Activated CD8-positive, alpha-beta memory T cell treated with anti-CD3 and anti-CD28 coated beads, Interleukin-2, amount 50 U/mL, for 4 hours (primary cell): ENCODE results near the gene RHOH.
"Not testable (repeated sequence)": the region's sequence is repeated elsewhere in the genome, so short reads cannot be mapped to it uniquely, and the experiment has no call there.

Source experiments
- DNase-seq: peaks from one replicate; pipeline ENCODE4 v3.0.0-alpha.2; 2020

RHOH gene

GRCh38 chr4:40264995-40265909 is 68.4 kb downstream of the RHOH start:
- DNase-seq, result peak; percentile 46

GRCh38 chr4:40265910-40266274 is 69.1 kb downstream of the RHOH start:
- DNase-seq, result no peak

- DNase-seq, result no peak
Measured at GRCh38 chr4:40269133-40269532, 72.3 kb downstream of the RHOH start.

GRCh38 chr4:40270609-40271008 is 73.8 kb downstream of the RHOH start:
- no peak for DNase-seq

GRCh38 chr4:40275065-40275730 is 78.4 kb downstream of the RHOH start:
- DNase-seq, result no peak

GRCh38 chr4:40276546-40276945 is 79.7 kb downstream of the RHOH start:
- no peak for DNase-seq

- DNase-seq, result peak; percentile 62
Measured at GRCh38 chr4:40280586-40280985, 83.8 kb downstream of the RHOH start.

GRCh38 chr4:40281099-40281498 is 84.3 kb downstream of the RHOH start:
- no peak for DNase-seq

- no peak for DNase-seq
Measured at GRCh38 chr4:40281913-40282312, 85.1 kb downstream of the RHOH start.

GRCh38 chr4:40282857-40283256 is 86.0 kb downstream of the RHOH start:
- not testable (repeated sequence) for DNase-seq

- peak; percentile 53 for DNase-seq
Measured at GRCh38 chr4:40283413-40283812, 86.6 kb downstream of the RHOH start.

GRCh38 chr4:40283968-40284367 is 87.1 kb downstream of the RHOH start:
- peak; percentile 84 for DNase-seq

- no peak for DNase-seq
Measured at GRCh38 chr4:40285692-40286091, 88.9 kb downstream of the RHOH start.

GRCh38 chr4:40288566-40288965 is 91.7 kb downstream of the RHOH start:
- no peak for DNase-seq

- no peak for DNase-seq
Measured at GRCh38 chr4:40289366-40290188, 92.7 kb downstream of the RHOH start.

- DNase-seq, result not testable (repeated sequence)
Measured at GRCh38 chr4:40290611-40291186, 93.9 kb downstream of the RHOH start.

GRCh38 chr4:40292313-40292759 is 95.5 kb downstream of the RHOH start:
- no peak for DNase-seq

GRCh38 chr4:40294339-40294738 is 97.5 kb downstream of the RHOH start:
- no peak for DNase-seq

GRCh38 chr4:40295030-40295429 is 98.2 kb downstream of the RHOH start:
- DNase-seq, result not testable (repeated sequence)

- DNase-seq, result no peak
Measured at GRCh38 chr4:40295572-40295971, 98.7 kb downstream of the RHOH start.
